SK-N-SH (cell line): ENCODE measurements around the gene SDCCAG8. TPM values are rescaled to one million over a fixed set of nuclear protein-coding genes. Genes with fewer than 3 reads are reported as not detected.

Experiments used
- CTCF ChIA-PET: fragments of 300-600, 350-600 bp; formaldehyde crosslinking; extraction: SDS; loops from one replicate; lab custom pipeline; 2021; lab: Yijun Ruan, JAX
- POLR2A ChIA-PET: fragments of 350-600 bp; sonication (Branson Sonifier 250); formaldehyde crosslinking; extraction: SDS; loops from one replicate; lab custom pipeline; 2020; ENCODE audit warnings: antibody characterized with exemption, inconsistent platforms; lab: Yijun Ruan, JAX
- DNase-seq: peaks from one replicate; pipeline ENCODE4 v3.0.0; 2012
- H2AFZ ChIP-seq: fragments of 200-600 bp; sonication (generic); 2 replicates; pipeline ENCODE4 v1.8.1; 2016; ENCODE audit warnings: antibody characterized with exemption, mild to moderate bottlenecking, low read depth
- H3F3A ChIP-seq: fragments of 200-600 bp; sonication (generic); replicated peaks from 2 replicates; pipeline ENCODE3; 2016; ENCODE audit warnings: antibody characterized with exemption, mild to moderate bottlenecking; ENCODE audit not compliant: insufficient read depth
- H3K27ac ChIP-seq, 2 experiments: fragments of 200-500 bp in 1 of 2; fragments of 200-600 bp in 1 of 2; sonication (Bioruptor generic) in 1 of 2; sonication (generic), shearing (Covaris generic) in 1 of 2; 2 replicates each; pipeline versions ENCODE4 v1.5.1 to v1.6.1; 2014 to 2016; ENCODE audit warnings: low read depth in 2 of 2, inconsistent platforms in 1 of 2, low read length in 1 of 2, mild to moderate bottlenecking in 1 of 2, mixed read lengths in 1 of 2
- H3K27me3 ChIP-seq: fragments of 200-600 bp; sonication (generic), shearing (Covaris generic); 2 replicates; pipeline ENCODE4 v1.6.1; 2016; ENCODE audit warnings: mixed run types; ENCODE audit not compliant: insufficient read depth
- H3K36me3 ChIP-seq, 2 experiments: fragments of 200-500 bp in 1 of 2; fragments of 200-600 bp in 1 of 2; sonication (Bioruptor generic) in 1 of 2; sonication (generic) in 1 of 2; replicated peaks in 1 of 2; 2 replicates each; pipeline versions ENCODE3 to v1.5.1; 2014 to 2016; ENCODE audit warnings: low read length in 1 of 2, mild to moderate bottlenecking in 1 of 2; ENCODE audit not compliant: insufficient read depth in 2 of 2, control insufficient read depth in 1 of 2
- H3K4me1 ChIP-seq, 2 experiments: fragments of 200-500 bp in 1 of 2; fragments of 200-600 bp in 1 of 2; sonication (Bioruptor generic) in 1 of 2; sonication (generic), shearing (Covaris generic) in 1 of 2; 2 replicates each; pipeline versions ENCODE4 v1.5.1 to v1.6.1; 2014 to 2016; ENCODE audit warnings: low read depth in 1 of 2, low read length in 1 of 2, mixed run types in 1 of 2; ENCODE audit not compliant: insufficient read depth in 2 of 2, control insufficient read depth in 1 of 2
- H3K4me2 ChIP-seq: fragments of 200-600 bp; sonication (generic), shearing (Covaris generic); 2 replicates; pipeline ENCODE4 v1.6.1; 2017; ENCODE audit warnings: mixed run types
- H3K4me3 ChIP-seq, 2 experiments: fragments of 200-500 bp in 1 of 2; fragments of 200-600 bp in 1 of 2; sonication (Bioruptor generic) in 1 of 2; sonication (generic), shearing (Covaris generic) in 1 of 2; 2 replicates each; pipeline versions ENCODE4 v1.5.1 to v1.8.1; 2014 to 2016; ENCODE audit warnings: low read depth in 2 of 2, inconsistent platforms in 1 of 2, low read length in 1 of 2, mild to moderate bottlenecking in 1 of 2, mixed read lengths in 1 of 2, moderate library complexity in 1 of 2
- H3K79me2 ChIP-seq: fragments of 200-600 bp; sonication (generic); 2 replicates; pipeline ENCODE4 v1.8.1; 2017; ENCODE audit warnings: mild to moderate bottlenecking; ENCODE audit not compliant: insufficient read depth
- H3K9ac ChIP-seq: fragments of 200-600 bp; sonication (generic); 2 replicates; pipeline ENCODE4 v1.6.1; 2017; ENCODE audit warnings: mixed run types
- H3K9me2 ChIP-seq: fragments of 200-600 bp; sonication (generic); 2 replicates; pipeline ENCODE4 v1.6.1; 2017; ENCODE audit warnings: mixed run types
- H3K9me3 ChIP-seq: fragments of 200-600 bp; sonication (generic); 2 replicates; pipeline ENCODE4 v1.6.1; 2017; ENCODE audit warnings: mixed run types, mild to moderate bottlenecking, moderate library complexity
- H4K20me1 ChIP-seq: fragments of 200-600 bp; sonication (generic); 2 replicates; pipeline ENCODE4 v1.6.1; 2017; ENCODE audit warnings: mild to moderate bottlenecking, mixed run types; ENCODE audit not compliant: insufficient read depth
- EP300 ChIP-seq, 2 experiments: IDR thresholded peaks; 2 replicates each; pipeline versions ENCODE4 v1.4.0 to v1.6.1; 2012; ENCODE audit warnings: borderline replicate concordance in 1 of 2, low read depth in 1 of 2, low read length in 1 of 2
- GATA2 ChIP-seq: sonication (generic); formaldehyde crosslinking; IDR thresholded peaks from 2 replicates; pipeline ENCODE4 v1.5.0; 2020; ENCODE audit warnings: mild to moderate bottlenecking, missing genetic modification reagents
- IRF3 ChIP-seq: fragments of 150-350 bp; IDR thresholded peaks from 2 replicates; pipeline ENCODE4 v1.6.1; 2016; ENCODE audit warnings: mild to moderate bottlenecking, low read depth, low read length
- JUND ChIP-seq: IDR thresholded peaks from 2 replicates; pipeline ENCODE4 v1.4.0; 2012
- MAX ChIP-seq: IDR thresholded peaks from 2 replicates; pipeline ENCODE4 v1.4.0; 2012; ENCODE audit warnings: low read depth
- MXI1 ChIP-seq: IDR thresholded peaks from 2 replicates; pipeline ENCODE4 v1.6.1; 2012; ENCODE audit warnings: mild to moderate bottlenecking, low read depth, low read length, improper control_type of control experiment
- NRF1 ChIP-seq: IDR thresholded peaks from 2 replicates; pipeline ENCODE4 v1.6.1; 2012; ENCODE audit warnings: low read depth, mild to moderate bottlenecking, low read length
- POLR2AphosphoS5 ChIP-seq: IDR thresholded peaks from 2 replicates; pipeline ENCODE4 v1.6.1; 2012; ENCODE audit warnings: low read depth, low read length
- RCOR1 ChIP-seq: fragments of 150-350 bp; IDR thresholded peaks from 2 replicates; pipeline ENCODE4 v1.6.1; 2017; ENCODE audit warnings: antibody characterized with exemption, low read length
- SIN3A ChIP-seq: IDR thresholded peaks from 2 replicates; pipeline ENCODE4 v1.6.1; 2012; ENCODE audit warnings: low read depth, mild to moderate bottlenecking, low read length, moderate library complexity, borderline replicate concordance
- TAF1 ChIP-seq: IDR thresholded peaks from 2 replicates; pipeline ENCODE4 v1.6.1; 2012; ENCODE audit warnings: low read depth, mild to moderate bottlenecking, low read length, moderate library complexity, borderline replicate concordance
- TEAD4 ChIP-seq: IDR thresholded peaks from 2 replicates; pipeline ENCODE4 v1.4.0; 2012; ENCODE audit warnings: mild to moderate bottlenecking, borderline replicate concordance; ENCODE audit not compliant: insufficient read depth
- ZBTB33 ChIP-seq: IDR thresholded peaks from 2 replicates; pipeline ENCODE4 v1.4.0; 2012; ENCODE audit warnings: low read depth, borderline replicate concordance
- WGBS: methylation state at CpG from one replicate; pipeline ENCODE4 v1.1.6; 2017; ENCODE audit warnings: low lambda C conversion rate; 5-methylcytosine and 5-hydroxymethylcytosine counted together
- polyA plus RNA-seq, 3 experiments: library from polyadenylated mRNA; depleted of rRNA; stranded (reverse); fragments of >200 nt; gene quantifications; 2 replicates each; pipeline ENCODE4 v1.2.3, GENCODE V29; 2012
- TF ChIP-seq, protein P1 (sequence below): fragments of 150-350 bp; IDR thresholded peaks from 2 replicates; pipeline ENCODE4 v1.6.1; 2017; ENCODE audit warnings: antibody characterized with exemption, low read length, low read depth, borderline replicate concordance
- TF ChIP-seq, protein P2 (sequence below): IDR thresholded peaks from 2 replicates; pipeline ENCODE4 v1.4.0; 2012; ENCODE audit warnings: low read depth, borderline replicate concordance

Gene SDCCAG8
- polyA plus RNA-seq, 1 of the 3 experiments (the other 2 are of a cell fraction) = 22.7 TPM

DNA sequence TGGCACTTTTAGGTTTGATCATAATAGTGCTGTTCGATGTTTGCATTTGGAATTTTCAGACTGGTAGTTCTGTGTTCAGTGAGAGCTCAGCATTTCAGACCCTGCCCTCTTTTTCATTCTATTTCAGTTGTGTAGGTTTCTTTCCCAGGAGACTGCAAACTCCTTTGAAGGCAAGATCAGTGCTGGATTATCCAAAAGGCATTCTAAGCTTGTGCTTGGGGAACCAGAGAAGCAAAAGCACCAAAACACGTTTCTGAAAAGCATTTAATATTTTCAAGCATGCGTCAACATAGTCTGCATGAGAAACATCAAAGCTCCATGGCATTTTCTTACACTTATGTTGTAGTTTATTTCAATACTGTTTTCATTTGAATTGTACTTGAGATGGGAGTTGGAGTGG is 292.1 kb downstream of the SDCCAG8 start:
- Histone ChIP-seq H3K79me2 (no peaks in the 10 kb centered on the region), H3K9ac (no peak overlapping the region), H3K4me2 (no peak overlapping the region), H3K27me3 (no peaks in the 10 kb centered on the region), H3K4me1 (no peaks in the 10 kb centered on the region; a peak in 1 of 4 replicates), H3K36me3 (peaks cover 26 to 41% of the 10 kb centered on the region in 2 experiments), H4K20me1 (no peaks in the 10 kb centered on the region), H3F3A (no peaks in the 10 kb centered on the region), H2AFZ (no peak overlapping the region), H3K27ac (no peak overlapping the region), H3K9me2 (no peaks in the 10 kb centered on the region), H3K4me3 (no peak overlapping the region), H3K9me3 (no peaks in the 10 kb centered on the region)
- CTCF ChIA-PET = interaction anchor here (0.7 kb wide), 1 partner anchor 751 kb away, joined by 3 read pairs; no protein-coding TSS in a partner anchor
- DNase-seq = no peak
- POLR2A ChIA-PET = no interaction called here
- WGBS = 90% methylated on average over 3 of the region's 3 CpGs
- no peak for TF ChIP-seq TEAD4
- no peak for TF ChIP-seq MXI1
- no peak for TF ChIP-seq TAF1
- TF ChIP-seq, protein P1, sequence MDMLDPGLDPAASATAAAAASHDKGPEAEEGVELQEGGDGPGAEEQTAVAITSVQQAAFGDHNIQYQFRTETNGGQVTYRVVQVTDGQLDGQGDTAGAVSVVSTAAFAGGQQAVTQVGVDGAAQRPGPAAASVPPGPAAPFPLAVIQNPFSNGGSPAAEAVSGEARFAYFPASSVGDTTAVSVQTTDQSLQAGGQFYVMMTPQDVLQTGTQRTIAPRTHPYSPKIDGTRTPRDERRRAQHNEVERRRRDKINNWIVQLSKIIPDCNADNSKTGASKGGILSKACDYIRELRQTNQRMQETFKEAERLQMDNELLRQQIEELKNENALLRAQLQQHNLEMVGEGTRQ = no peak
- TF ChIP-seq ZBTB33 = no peak
- TF ChIP-seq IRF3 = no peak
- TF ChIP-seq RCOR1 = no peak
- TF ChIP-seq MAX = no peak
- TF ChIP-seq JUND = no peak

DNA sequence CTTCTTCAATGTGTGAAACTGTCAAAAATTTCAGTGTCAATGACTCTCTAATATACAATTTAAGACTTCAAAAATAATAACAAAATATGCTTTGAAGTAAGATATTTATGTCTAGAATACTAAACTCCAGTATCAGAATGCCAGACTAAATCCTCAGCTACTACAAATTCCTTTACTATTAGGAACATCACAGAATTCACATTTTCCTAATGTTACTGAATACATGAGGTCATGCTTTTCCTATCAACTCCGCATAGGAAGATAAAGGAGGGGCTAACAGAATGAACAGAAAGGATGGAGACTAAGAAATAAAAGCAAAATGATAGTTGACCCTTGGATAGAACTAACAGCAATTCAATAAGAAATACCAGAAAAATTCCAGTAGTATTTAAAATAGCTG is 292.7 kb downstream of the SDCCAG8 start:
- H3K36me3 ChIP-seq = peaks cover 20 to 35% of the 10 kb centered on the region in 2 experiments
- no peaks in the 10 kb centered on the region for H3F3A ChIP-seq
- H2AFZ ChIP-seq = no peak overlapping the region
- no peak overlapping the region for H3K4me3 ChIP-seq
- no peaks in the 10 kb centered on the region for H3K9me2 ChIP-seq
- no peak overlapping the region for H3K27ac ChIP-seq
- no peaks in the 10 kb centered on the region for H3K9me3 ChIP-seq
- WGBS = 97% methylated on average over 1 of the region's 1 CpG
- no peak overlapping the region for H3K9ac ChIP-seq
- H3K27me3 ChIP-seq = no peaks in the 10 kb centered on the region
- CTCF ChIA-PET = interaction anchor here (0.7 to 1.1 kb wide), 3 partner anchors 18 to 751 kb away, joined by 3 to 4 read pairs (median 3); no protein-coding TSS in a partner anchor
- H4K20me1 ChIP-seq = no peaks in the 10 kb centered on the region
- no peak for DNase-seq
- no peak overlapping the region for H3K4me2 ChIP-seq
- no peaks in the 10 kb centered on the region; a peak in 1 of 4 replicates for H3K4me1 ChIP-seq
- POLR2A ChIA-PET = no interaction called here
- no peak for TF ChIP-seq GATA2 (CRISPR knock-in tag)
- TF ChIP-seq, protein P2, sequence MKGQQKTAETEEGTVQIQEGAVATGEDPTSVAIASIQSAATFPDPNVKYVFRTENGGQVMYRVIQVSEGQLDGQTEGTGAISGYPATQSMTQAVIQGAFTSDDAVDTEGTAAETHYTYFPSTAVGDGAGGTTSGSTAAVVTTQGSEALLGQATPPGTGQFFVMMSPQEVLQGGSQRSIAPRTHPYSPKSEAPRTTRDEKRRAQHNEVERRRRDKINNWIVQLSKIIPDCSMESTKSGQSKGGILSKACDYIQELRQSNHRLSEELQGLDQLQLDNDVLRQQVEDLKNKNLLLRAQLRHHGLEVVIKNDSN = no peak
- no peak for TF ChIP-seq IRF3
- TF ChIP-seq MAX = no peak
- TF ChIP-seq POLR2AphosphoS5 = no peak
- no peak for TF ChIP-seq ZBTB33
- no peak for TF ChIP-seq NRF1
- no peak for TF ChIP-seq EP300 (IDR thresholded peaks at IDR 0.05; ENCODE audit: borderline replicate concordance in 1 of 2, low read depth in 1 of 2, low read length in 1 of 2)
- no peak for TF ChIP-seq TAF1
- no peak for TF ChIP-seq SIN3A
- H3K79me2 ChIP-seq = no peaks in the 10 kb centered on the region; the same call in 1 of the 2 replicates
